Large intestine (tissue), 3 donors: ENCODE measurements around the gene AQP5. TPM values are rescaled to one million over a fixed set of nuclear protein-coding genes. Genes with fewer than 3 reads are reported as not detected.
A peak's percentile ranks its signal among the peaks of the same experiment; 100 is the strongest.

Source experiments
- DNase-seq, 2 donors: peaks; one replicate each; pipeline versions ENCODE4 v3.0.0 to v3.0.0-alpha.2; 2013
- H3K27ac ChIP-seq: one replicate; pipeline ENCODE4 v1.5.1; 2013; ENCODE audit warnings: low read length
- H3K27me3 ChIP-seq: 2 replicates; pipeline ENCODE4 v1.6.1; 2013; ENCODE audit warnings: low read length; ENCODE audit not compliant: control insufficient read depth, insufficient read depth
- H3K36me3 ChIP-seq: 2 replicates; pipeline ENCODE4 v1.6.1; 2013; ENCODE audit warnings: low read length; ENCODE audit not compliant: control insufficient read depth, insufficient read depth
- H3K4me1 ChIP-seq: one replicate; pipeline ENCODE4 v1.6.1; 2013; ENCODE audit warnings: low read length; ENCODE audit not compliant: control insufficient read depth, insufficient read depth
- H3K4me3 ChIP-seq: one replicate; pipeline ENCODE4 v1.5.1; 2013; ENCODE audit warnings: low read length
- H3K9me3 ChIP-seq: one replicate; pipeline ENCODE4 v1.6.1; 2013; ENCODE audit warnings: mild to moderate bottlenecking, low read depth, low read length, moderate library complexity; ENCODE audit not compliant: control insufficient read depth
- WGBS: methylation state at CpG from one replicate; pipeline ENCODE4 v1.1.5; 2013; ENCODE audit warnings: low lambda C conversion rate; ENCODE audit not compliant: insufficient coverage; 5-methylcytosine and 5-hydroxymethylcytosine counted together
- polyA plus RNA-seq: library from polyadenylated mRNA; unstranded; fragments of 120-200 nt; gene quantifications from one replicate; pipeline ENCODE4 v1.2.1, GENCODE V29; 2013

Gene AQP5
- polyA plus RNA-seq, 1 donor = 0.64 TPM

DNA sequence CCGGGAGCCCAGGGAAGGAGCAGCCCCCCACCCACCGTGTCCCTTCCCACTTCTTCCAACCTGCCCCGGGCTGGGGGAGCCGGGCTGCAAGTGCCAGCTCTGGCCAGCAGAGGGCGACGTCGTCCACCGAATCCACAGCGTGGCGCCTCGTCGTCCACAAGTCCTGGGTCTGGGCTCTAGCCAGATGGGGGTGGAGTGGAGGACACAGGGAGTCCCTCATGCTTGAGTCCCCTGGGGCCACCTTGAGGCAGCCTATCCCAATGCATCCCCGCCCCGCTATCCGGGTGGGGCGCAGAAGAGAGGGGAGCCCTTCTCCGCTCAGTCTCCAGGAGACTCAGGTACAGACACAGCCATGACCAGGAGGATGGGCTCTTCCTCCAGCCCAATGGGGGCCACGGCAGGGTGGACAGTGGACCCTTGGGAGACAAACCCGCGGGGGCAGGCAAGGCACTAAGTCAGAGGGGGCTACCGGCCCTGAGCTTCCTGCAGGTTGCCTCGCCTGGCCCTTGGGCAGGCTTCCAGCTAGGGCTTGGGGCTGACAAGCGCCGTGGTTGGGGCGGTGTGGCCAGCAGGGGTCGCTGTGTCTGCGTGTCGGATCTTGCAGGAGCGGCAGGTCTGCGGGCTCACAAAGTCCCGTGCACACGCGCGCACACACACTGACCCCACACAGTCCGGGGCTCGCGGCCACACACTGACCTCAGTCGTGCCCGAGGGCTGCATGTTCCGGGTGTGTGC, 5.5 kb downstream of the AQP5 start:
- peaks cover 7% of the 10 kb centered on the region for H3K4me1 ChIP-seq
- DNase-seq = peak; percentile 85 to 87
- H3K4me3 ChIP-seq = peak overlapping the region; percentile 41
- H3K27me3 ChIP-seq = peaks cover 70% of the 10 kb centered on the region
- H3K36me3 ChIP-seq = no peaks in the 10 kb centered on the region
- no CpG with 5 or more reads among the region's 40 CpGs for WGBS
- H3K27ac ChIP-seq = no peak overlapping the region
- H3K9me3 ChIP-seq = no peaks in the 10 kb centered on the region

DNA sequence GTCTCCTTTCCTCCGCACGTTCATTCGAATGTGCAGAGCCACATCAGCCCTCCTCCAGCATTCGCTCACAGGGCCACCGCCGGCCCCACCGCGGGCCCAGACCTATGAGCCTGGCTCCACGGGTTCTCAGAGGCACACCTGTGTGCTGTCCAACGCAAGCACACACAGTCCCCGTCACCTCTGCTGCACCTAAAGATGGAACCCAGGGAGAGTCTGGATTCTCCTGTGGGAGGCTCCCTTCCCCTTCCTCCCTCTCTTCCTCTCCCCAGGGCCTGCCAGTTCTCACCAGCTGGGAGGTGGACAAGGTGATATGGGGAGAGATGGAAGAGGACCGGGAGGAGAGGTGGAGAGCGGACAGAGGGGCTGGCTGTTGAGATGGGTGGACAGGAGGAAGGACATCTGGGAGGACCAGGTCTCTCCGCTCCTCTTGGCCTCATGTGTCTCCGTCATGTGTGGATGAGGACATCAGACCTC, 6.1 kb downstream of the AQP5 start:
- Histone ChIP-seq H3K4me1 (peaks cover 7% of the 10 kb centered on the region), H3K36me3 (no peaks in the 10 kb centered on the region), H3K4me3 (peak overlapping the region; percentile 41), H3K27me3 (peaks cover 66% of the 10 kb centered on the region), H3K27ac (no peak overlapping the region), H3K9me3 (no peaks in the 10 kb centered on the region)
- DNase-seq = no peak
- no CpG with 5 or more reads among the region's 15 CpGs for WGBS

DNA sequence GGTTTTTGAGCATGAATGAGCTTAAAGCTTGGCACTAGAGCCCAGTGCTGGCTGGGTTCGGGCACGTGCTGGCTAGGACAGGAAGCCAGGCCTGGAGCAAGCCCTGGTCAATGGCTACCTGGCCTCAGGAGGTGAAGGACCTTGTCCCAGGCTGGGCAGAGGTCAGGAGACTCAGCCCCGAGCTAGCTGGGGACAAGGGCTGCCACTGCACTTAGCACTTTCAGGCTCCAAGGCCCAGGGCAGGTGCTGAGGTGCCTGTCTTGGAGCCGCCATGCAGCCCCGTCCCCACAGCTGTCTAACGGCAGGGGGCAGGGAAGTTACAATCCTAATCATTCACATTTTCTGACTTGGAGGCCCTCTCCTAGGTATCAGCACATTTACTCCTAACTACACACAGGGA, 6.8 kb downstream of the AQP5 start:
- peaks cover 12% of the 10 kb centered on the region for H3K4me1 ChIP-seq
- H3K9me3 ChIP-seq = peaks cover 4% of the 10 kb centered on the region
- H3K4me3 ChIP-seq = no peak overlapping the region
- no peak for DNase-seq
- H3K36me3 ChIP-seq = no peaks in the 10 kb centered on the region
- H3K27ac ChIP-seq = no peak overlapping the region
- peaks cover 59% of the 10 kb centered on the region for H3K27me3 ChIP-seq
- WGBS = no CpG with 5 or more reads among the region's 6 CpGs

DNA sequence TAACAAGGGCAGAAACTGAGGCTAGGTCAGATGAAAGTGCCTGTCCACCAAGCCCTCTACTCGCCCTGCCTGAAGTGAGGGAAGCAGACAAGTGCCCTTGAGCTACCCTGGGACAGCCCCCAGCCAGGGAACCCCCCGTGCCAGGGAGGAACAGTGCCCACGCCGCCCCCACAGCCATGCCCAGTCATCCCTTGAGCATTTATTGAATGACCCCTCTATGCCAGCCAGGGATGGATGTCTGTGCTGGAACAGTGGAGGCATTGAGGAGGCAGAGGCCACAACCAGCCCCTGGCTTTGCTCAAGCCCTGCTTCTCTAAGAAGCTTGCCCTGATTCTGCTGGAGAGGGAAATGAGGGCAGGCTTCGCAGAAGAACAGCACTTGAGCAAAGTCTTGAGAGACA, 7.4 kb downstream of the AQP5 start:
- H3K9me3 ChIP-seq = peaks cover 4% of the 10 kb centered on the region
- peaks cover 17% of the 10 kb centered on the region for H3K4me1 ChIP-seq
- no peak overlapping the region for H3K27ac ChIP-seq
- DNase-seq = no peak
- no peaks in the 10 kb centered on the region for H3K36me3 ChIP-seq
- H3K27me3 ChIP-seq = peaks cover 54% of the 10 kb centered on the region
- no CpG with 5 or more reads among the region's 5 CpGs for WGBS
- no peak overlapping the region for H3K4me3 ChIP-seq

DNA sequence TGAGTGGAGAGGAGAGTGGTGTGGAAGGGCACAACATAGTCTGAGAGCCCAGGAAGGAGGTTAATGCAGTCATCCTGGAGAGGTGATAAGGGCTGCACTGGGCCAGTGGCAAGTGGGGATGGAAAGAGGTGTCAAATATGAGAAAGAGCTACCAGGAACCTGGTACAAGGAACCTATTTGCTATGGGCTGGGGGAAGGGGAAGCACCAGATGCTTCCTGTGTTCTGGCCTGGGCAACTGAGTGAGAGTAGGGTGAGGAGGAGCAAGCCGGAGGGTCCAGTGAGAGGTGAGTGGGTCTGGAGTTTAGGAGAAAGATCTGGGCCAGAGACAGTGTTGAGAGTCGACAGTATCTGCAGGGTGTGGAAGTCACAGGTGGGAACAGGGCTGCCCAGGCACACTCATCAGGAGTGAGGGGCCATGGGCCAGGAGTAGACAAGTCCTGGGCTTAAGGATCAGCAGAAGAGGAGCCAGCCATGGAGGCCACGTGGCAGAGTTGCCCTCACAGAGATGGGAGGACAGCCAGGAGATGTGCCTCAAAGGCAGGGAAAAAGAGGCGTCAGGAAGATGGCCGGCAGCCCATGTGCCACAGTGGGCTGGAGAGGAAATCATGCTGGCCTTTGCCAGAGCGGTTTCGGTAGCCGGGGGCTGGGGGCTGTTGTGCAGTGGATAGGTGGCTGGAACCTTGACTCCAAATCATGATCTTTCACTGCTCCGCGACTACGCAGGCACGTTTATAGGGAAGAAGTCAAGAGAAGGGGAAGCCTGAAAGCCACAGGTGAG, 8.2 kb downstream of the AQP5 start:
- no CpG with 5 or more reads among the region's 12 CpGs for WGBS
- peaks cover 24% of the 10 kb centered on the region for H3K4me1 ChIP-seq
- H3K27me3 ChIP-seq = peaks cover 46% of the 10 kb centered on the region
- no peak overlapping the region for H3K27ac ChIP-seq
- H3K4me3 ChIP-seq = no peak overlapping the region
- DNase-seq = no peak
- no peaks in the 10 kb centered on the region for H3K36me3 ChIP-seq
- H3K9me3 ChIP-seq = peaks cover 4% of the 10 kb centered on the region

DNA sequence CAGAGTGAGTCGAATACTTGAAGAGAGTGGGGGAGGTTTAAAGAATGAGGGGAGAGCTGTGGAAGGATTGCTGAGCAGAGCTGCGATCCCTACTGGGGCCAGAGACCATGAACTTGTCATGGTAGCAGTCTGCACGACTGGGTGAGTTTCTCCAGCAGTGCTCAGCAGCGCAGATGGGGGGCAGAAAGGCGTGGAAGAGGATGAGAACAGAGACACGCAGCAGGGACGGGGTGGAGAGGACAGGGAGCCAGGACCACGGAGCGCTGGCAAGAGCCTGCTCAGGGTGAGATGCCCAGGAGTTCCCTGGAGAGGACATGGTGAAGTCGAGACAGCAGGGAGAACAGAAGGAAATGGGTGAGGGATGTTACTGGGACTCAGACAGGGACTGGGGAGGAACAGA, 9.0 kb downstream of the AQP5 start:
- no peaks in the 10 kb centered on the region for H3K36me3 ChIP-seq
- peaks cover 39% of the 10 kb centered on the region for H3K27me3 ChIP-seq
- WGBS = 77% methylated on average over 4 of the region's 10 CpGs
- peaks cover 31% of the 10 kb centered on the region for H3K4me1 ChIP-seq
- DNase-seq = no peak
- H3K27ac ChIP-seq = no peak overlapping the region
- peaks cover 4% of the 10 kb centered on the region for H3K9me3 ChIP-seq
- no peak overlapping the region for H3K4me3 ChIP-seq

DNA sequence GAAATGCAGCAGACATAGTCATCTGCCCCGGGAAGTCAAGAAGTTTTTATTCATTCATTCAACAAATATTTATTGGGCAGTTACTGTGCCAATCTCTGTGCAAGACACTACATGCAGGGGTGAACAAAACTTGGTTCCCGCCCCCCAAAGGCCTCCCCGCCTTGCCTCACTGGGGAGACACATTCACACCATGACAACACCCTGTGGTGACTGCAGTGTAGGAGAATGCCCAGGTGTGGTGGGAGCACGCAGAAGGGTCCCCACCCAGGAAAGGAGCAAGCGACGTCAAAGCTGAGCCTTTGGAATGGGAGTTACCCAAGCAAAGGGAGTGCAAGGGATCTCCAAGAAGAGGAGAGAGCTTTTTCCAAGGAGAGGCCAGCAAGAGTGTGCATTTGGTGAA, 9.5 kb downstream of the AQP5 start:
- Histone ChIP-seq H3K36me3 (no peaks in the 10 kb centered on the region), H3K4me1 (peaks cover 31% of the 10 kb centered on the region), H3K27ac (no peak overlapping the region), H3K9me3 (peaks cover 4% of the 10 kb centered on the region), H3K27me3 (peaks cover 37% of the 10 kb centered on the region), H3K4me3 (no peak overlapping the region)
- WGBS = no CpG with 5 or more reads among the region's 6 CpGs
- DNase-seq = no peak

DNA sequence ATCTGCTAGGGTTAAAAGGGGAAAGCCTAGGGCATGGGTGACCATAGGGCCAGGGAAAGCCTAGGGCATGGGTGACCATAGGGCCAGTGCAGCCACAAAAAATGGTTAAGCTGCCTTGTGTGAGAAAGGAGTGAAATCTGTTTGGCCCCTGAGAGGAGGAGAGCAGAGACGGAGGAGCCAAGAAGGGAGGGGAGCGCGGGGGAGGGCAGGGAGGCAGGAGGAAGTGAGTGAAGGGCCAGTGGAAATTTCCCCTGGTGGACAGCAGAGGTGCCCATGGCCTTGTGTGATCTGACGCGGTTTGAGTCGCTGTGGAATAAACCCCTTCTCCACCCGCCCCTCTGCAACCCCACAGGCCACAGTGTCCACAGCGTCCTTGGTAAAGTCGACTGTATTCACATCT, 10.5 kb downstream of the AQP5 start:
- peaks cover 4% of the 10 kb centered on the region for H3K9me3 ChIP-seq
- H3K27ac ChIP-seq = no peak overlapping the region
- peaks cover 30% of the 10 kb centered on the region for H3K27me3 ChIP-seq
- H3K4me3 ChIP-seq = no peak overlapping the region
- no CpG with 5 or more reads among the region's 9 CpGs for WGBS
- no peaks in the 10 kb centered on the region for H3K36me3 ChIP-seq
- peaks cover 29% of the 10 kb centered on the region for H3K4me1 ChIP-seq
- DNase-seq = no peak

DNA sequence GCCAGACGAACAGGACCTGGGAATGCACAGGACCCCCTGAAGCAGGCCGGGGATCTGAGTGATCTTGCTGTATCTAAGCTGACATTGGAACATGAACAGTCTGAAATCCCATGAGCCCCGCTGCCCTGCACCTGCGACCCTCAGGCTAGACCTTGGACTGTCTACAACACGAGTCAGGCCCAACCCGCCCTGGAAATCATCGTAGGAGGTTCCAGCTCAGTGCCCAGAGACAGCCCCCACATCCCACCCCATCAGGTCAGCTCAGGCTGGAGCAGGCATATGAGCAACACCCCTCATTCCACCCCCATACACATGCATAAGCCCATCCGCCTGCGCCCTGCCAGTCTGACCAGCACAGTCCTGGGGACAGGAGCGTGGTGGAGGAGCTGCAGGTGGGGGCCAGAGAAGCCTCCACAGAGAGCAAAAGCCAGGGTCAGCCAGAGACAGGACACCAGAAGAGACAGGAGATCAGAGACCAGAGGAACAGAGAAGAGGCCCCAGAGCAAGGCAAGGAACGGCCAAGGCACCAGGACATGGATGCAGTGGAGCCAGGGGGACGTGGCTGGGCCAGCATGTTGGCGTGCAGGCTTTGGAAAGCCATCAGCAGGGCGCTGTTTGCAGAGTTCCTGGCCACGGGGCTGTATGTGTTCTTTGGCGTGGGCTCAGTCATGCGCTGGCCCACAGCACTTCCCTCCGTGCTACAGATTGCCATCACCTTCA, 11.1 kb downstream of the AQP5 start, which contains the start of gene AQP6:
Gene AQP6, plus strand, starts transcription at position 307 of the 720 bp plus-strand sequence. Its CDS starts 227 bp downstream, at position 534.
- Histone ChIP-seq H3K27me3 (peaks cover 27% of the 10 kb centered on the region), H3K4me3 (no peak within 1 kb of the TSS), H3K4me1 (peaks cover 24% of the 10 kb centered on the region), H3K36me3 (no peaks in the 10 kb centered on the region), H3K27ac (no peak within 1 kb of the TSS), H3K9me3 (peaks cover 4% of the 10 kb centered on the region)
- DNase-seq = no peak
- no CpG with 5 or more reads among the region's 18 CpGs for WGBS

DNA sequence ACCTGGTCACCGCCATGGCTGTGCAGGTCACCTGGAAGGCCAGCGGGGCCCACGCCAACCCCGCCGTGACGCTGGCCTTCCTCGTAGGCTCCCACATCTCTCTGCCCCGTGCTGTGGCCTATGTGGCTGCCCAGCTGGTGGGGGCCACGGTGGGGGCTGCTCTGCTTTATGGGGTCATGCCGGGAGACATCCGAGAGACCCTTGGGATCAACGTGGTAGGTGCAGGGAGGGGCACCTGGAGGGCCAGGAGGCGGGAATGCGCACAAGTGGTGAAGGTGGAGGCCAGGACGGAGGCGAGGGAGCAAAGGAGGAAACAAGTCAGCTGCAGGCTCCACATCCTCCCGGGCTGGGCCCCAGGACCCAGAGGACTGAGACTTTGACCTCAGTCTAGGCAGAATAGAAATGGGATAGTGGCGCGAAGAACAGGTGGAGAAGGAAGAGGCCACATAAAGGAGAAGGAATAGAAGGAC, 11.7 kb downstream of the AQP5 start:
- 44% methylated on average over 2 of the region's 19 CpGs for WGBS
- peak in 1 of 2 donors; percentile 76 for DNase-seq

More for the DNA sequence above, 11.7 kb downstream of the AQP5 start:
- Histone ChIP-seq H3K9me3 (peaks cover 4% of the 10 kb centered on the region), H3K36me3 (no peaks in the 10 kb centered on the region), H3K4me1 (peaks cover 24% of the 10 kb centered on the region), H3K27me3 (peaks cover 23% of the 10 kb centered on the region), H3K27ac (no peak overlapping the region), H3K4me3 (no peak overlapping the region)
